HG03159 (cell line): Measurements from ENCODE around the gene ZNF219.

Experiments used
- ATAC-seq: cut with Tn5 transposase; IDR thresholded peaks from one replicate; pipeline ENCODE4 v1.9.1; 2021; ENCODE audit warnings: mild to moderate bottlenecking, moderate library complexity; ENCODE audit not compliant: unreplicated experiment

ZNF219 gene

GRCh38 chr14:21098076-21098891 lies at the start of gene ZNF219:
Gene ZNF219, minus strand, starts transcription at chr14:21098655. Its CDS starts 5,064 bp downstream, at chr14:21093591.
- ATAC-seq = no peak

GRCh38 chr14:21145437-21145836 lies 47.0 kb upstream of the ZNF219 start:
- no peak for ATAC-seq

- no peak for ATAC-seq
Observed at GRCh38 chr14:21142357-21142756, 43.9 kb upstream of the ZNF219 start.

- no peak for ATAC-seq
Observed at GRCh38 chr14:21136024-21136423, 37.6 kb upstream of the ZNF219 start.

GRCh38 chr14:21133901-21134300 lies 35.4 kb upstream of the ZNF219 start:
- no peak for ATAC-seq

GRCh38 chr14:21123429-21123828 lies 25.0 kb upstream of the ZNF219 start:
- no peak for ATAC-seq

- no peak for ATAC-seq
Observed at GRCh38 chr14:21121122-21121521, 22.7 kb upstream of the ZNF219 start.

- no peak for ATAC-seq
Observed at GRCh38 chr14:21120686-21121085, 22.2 kb upstream of the ZNF219 start.

- ATAC-seq = no peak
Observed at GRCh38 chr14:21118933-21119332, 20.5 kb upstream of the ZNF219 start.

GRCh38 chr14:21113369-21113768 lies 14.9 kb upstream of the ZNF219 start:
- no peak for ATAC-seq

GRCh38 chr14:21112255-21112654 lies 13.8 kb upstream of the ZNF219 start:
- no peak for ATAC-seq

- ATAC-seq = peak; percentile 67
Observed at GRCh38 chr14:21109377-21110138, 11.1 kb upstream of the ZNF219 start.

- ATAC-seq = no peak
Observed at GRCh38 chr14:21108791-21109190, 10.3 kb upstream of the ZNF219 start.

GRCh38 chr14:21107283-21107800 lies 8.9 kb upstream of the ZNF219 start:
- ATAC-seq = no peak

- ATAC-seq = no peak
Observed at GRCh38 chr14:21106498-21107282, 8.2 kb upstream of the ZNF219 start.

GRCh38 chr14:21106176-21106497 lies 7.7 kb upstream of the ZNF219 start:
- ATAC-seq = no peak

GRCh38 chr14:21105095-21105494 lies 6.6 kb upstream of the ZNF219 start:
- ATAC-seq = no peak

- peak; percentile 33 for ATAC-seq
Observed at GRCh38 chr14:21104448-21105060, 6.1 kb upstream of the ZNF219 start.

- ATAC-seq = peak; percentile 92
Observed at GRCh38 chr14:21103710-21104447, 5.4 kb upstream of the ZNF219 start.

GRCh38 chr14:21103411-21103709 lies 4.9 kb upstream of the ZNF219 start:
- ATAC-seq = no peak
